GM13976 (cell line): ENCODE results near the gene RNF169.

Experiments
- DNase-seq: peaks from one replicate; pipeline ENCODE4 v3.0.0; 2012; ENCODE audit warnings: low spot score
- CTCF ChIP-seq: IDR thresholded peaks from 2 replicates; pipeline ENCODE4 v1.5.1; 2012; ENCODE audit warnings: borderline replicate concordance, mild to moderate bottlenecking; ENCODE audit not compliant: insufficient read depth; ENCODE audit errors: extremely low read depth, missing control alignments, control extremely low read depth
- in situ Hi-C: fragments of 300-500 bp; cut with MboI; formaldehyde crosslinking; loops from one replicate; pipeline ENCODE4 v1.12.0; 2022; ENCODE audit warnings: low sequenced_read_pairs, mixed read lengths, inconsistent platforms; ENCODE audit not compliant: unreplicated experiment

The RNF169 gene

GRCh38 chr11:74786574-74786973, 37.9 kb downstream of the RNF169 start:
- TF ChIP-seq CTCF: no peak
- in situ Hi-C loops: no loop called here
- DNase-seq: no peak

- TF ChIP-seq CTCF: no peak
- DNase-seq: no peak
- in situ Hi-C loops: no loop called here
Measured at GRCh38 chr11:74791333-74792100, 42.9 kb downstream of the RNF169 start.

- in situ Hi-C loops: no loop called here
- no peak for TF ChIP-seq CTCF
- DNase-seq: no peak
Measured at GRCh38 chr11:74806267-74806666, 57.6 kb downstream of the RNF169 start.

GRCh38 chr11:74809801-74810200, 61.2 kb downstream of the RNF169 start:
- no peak for DNase-seq
- no peak for TF ChIP-seq CTCF
- in situ Hi-C loops: no loop called here

- no peak for TF ChIP-seq CTCF
- DNase-seq: no peak
- in situ Hi-C loops: no loop called here
Measured at GRCh38 chr11:74815966-74816365, 67.3 kb downstream of the RNF169 start.

- TF ChIP-seq CTCF: no peak
- no peak for DNase-seq
- in situ Hi-C loops: no loop called here
Measured at GRCh38 chr11:74816664-74817063, 68.0 kb downstream of the RNF169 start.
